ENCODE results near the gene ADAM23.

DNA sequence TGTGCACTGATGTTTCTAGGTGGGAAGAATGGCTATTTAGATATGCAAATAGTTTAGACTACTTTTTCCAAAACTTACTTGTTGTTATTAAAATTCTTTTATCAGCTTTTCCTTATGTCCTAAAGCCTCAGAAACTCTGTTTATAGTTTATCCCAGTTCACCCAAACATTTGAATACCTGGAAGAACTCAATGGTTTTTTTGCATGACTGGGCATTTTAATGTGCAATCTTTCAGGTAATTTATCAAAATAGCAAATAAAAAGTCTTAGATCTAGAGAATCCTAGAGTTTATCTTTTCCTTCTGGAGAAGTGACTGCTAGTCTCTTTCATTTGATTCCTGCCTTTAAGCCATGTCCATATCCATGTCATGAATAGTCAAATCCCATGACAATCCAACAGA is 9.6 kb upstream of the ADAM23 start:
- TF ChIP-seq EP300 (IDR thresholded peaks at IDR 0.05), result no peak
- TF ChIP-seq, protein P1, sequence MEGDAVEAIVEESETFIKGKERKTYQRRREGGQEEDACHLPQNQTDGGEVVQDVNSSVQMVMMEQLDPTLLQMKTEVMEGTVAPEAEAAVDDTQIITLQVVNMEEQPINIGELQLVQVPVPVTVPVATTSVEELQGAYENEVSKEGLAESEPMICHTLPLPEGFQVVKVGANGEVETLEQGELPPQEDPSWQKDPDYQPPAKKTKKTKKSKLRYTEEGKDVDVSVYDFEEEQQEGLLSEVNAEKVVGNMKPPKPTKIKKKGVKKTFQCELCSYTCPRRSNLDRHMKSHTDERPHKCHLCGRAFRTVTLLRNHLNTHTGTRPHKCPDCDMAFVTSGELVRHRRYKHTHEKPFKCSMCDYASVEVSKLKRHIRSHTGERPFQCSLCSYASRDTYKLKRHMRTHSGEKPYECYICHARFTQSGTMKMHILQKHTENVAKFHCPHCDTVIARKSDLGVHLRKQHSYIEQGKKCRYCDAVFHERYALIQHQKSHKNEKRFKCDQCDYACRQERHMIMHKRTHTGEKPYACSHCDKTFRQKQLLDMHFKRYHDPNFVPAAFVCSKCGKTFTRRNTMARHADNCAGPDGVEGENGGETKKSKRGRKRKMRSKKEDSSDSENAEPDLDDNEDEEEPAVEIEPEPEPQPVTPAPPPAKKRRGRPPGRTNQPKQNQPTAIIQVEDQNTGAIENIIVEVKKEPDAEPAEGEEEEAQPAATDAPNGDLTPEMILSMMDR (IDR thresholded peaks at IDR 0.05), result no peak

All from upper lobe of left lung (tissue), 4 donors.